Activated gamma-delta T cell (primary cell): ENCODE measurements around the gene ABCA1.

Experiments used
- DNase-seq: peaks from one replicate; lab custom pipeline; 2025; lab: John Stamatoyannopoulos, UW

Gene ABCA1

GRCh38 chr9:104844710-104845109 lies 83.2 kb downstream of the ABCA1 start:
- DNase-seq: no peak

- no peak for DNase-seq
These were observed 84.2 kb downstream of the ABCA1 start for GRCh38 chr9:104843644-104844240.

DNA sequence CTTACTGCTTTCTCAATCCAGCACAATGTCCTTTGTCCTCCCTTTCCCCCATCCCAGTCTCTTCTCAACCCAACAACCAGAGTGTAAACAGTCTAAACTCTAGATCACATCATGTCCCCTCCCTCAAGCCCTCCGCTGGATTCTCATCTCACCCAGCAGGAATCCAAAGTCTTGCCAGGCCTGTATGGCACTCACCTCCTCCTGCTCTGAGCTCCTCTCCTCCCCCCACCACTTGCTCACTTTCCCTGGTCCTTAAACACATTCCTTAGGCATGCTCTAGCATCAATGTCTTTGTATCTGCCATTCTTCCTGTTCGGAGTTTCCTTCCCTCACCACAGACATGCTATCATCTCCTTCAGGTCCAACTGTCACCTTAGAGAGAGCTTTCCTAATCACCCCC lies 85.3 kb downstream of the ABCA1 start:
- DNase-seq: no peak

DNA sequence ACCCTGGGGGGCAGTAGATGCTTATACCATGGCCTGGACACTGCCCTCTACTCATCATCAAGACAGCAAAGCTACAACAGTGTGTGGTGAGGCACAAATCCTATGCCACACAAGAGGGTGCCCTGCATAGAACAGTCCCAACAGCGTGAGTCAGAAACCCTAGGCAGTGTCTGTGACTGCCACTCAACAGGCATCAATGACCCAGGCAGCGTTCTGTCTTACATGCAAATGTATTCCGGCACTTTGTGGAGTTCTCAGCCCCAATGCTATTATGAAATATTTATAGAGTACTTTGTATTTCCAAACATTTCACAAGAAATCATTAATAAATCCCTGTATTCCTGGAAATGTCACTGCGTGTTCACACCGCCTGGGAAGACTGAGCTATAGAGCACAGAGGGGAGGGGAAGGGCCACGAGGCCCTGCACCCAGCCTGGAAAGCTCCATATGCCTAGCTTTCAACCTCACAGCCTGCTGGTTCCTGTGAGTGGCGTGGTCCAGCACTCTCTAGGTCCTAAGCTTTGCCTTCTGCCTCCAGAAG lies 86.3 kb downstream of the ABCA1 start:
- no peak for DNase-seq

- no peak for DNase-seq
These were observed 89.0 kb downstream of the ABCA1 start for GRCh38 chr9:104838958-104839357.

- DNase-seq: no peak
These were observed 91.2 kb downstream of the ABCA1 start for GRCh38 chr9:104836767-104837166.

- no peak for DNase-seq
These were observed 91.7 kb downstream of the ABCA1 start for GRCh38 chr9:104836235-104836634.

DNA sequence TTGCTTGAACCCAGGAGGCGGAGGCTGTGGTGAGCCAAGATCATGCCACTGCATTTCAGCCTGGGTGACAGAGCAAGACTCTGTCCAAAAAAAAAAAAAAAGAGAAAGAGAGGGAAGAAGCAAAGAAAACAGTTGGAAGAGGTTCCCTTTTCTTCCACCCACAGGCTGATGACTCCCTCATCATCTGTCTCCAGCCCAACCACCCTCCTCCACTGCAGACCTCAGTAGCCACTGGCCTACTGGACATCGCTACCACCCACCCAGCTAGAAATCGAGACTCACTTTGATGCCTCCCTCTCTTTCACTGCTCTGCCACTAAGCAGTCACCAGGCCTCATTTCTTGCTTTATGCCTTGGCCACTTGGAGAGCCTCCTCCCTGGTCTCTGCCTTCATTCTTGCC lies 92.8 kb downstream of the ABCA1 start:
- DNase-seq: no peak

DNA sequence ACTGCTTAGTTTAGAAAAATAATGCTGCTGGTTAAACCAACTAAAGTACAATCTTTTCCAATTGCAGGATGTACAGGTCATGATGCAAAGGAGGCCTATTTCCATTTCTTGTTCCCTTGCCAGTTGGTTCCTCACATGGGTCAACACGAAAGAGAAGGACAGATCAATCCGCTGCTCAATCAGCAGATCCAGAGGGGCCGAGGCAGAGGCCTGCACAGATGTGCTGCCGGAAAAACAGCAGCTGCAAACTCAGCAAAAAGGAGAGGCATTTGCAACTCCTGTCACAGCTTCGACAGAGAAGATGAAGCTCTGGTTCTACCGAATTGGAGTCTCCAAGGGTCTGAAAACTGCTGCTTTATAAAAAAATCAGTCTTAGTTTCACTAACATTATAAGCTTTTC lies 94.3 kb downstream of the ABCA1 start:
- no peak for DNase-seq

DNA sequence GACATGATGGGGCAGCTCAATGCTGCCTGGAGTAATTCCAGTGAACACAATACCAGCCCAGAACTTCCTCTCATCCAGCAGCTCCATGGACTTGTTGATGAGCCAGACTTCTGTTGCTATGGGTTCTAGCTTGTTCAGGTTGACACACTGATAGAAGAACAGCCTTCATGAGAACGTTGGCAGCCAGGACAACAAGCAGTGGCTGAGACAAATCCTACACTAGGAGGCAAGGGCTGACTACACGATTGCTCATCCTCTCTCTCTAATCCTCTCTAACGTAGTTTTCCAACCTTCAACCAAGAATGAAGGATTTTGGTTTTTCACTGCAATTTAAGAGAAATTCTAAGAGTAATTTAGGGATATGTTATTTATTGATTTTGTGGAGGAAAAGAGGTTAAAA lies 96.3 kb downstream of the ABCA1 start:
- DNase-seq: no peak

DNA sequence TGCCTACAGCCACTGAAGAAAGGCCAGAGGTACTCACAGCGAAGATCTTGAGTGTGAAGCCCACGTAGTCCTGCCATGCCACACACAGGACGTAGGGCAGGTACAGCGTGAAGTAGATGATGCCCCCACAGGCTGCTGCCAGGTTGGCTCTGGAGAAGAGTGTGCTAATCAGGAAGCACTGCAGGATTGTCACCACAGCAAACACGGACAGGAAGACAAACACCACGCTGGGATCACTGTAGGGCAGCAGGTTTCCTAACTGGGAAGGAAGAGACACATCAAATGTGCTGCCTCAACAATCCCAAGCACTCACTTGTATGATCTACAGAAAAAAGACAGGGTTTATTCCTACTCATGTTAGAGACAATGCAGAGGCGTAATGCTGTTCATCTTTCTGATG lies 101.0 kb downstream of the ABCA1 start:
- DNase-seq: no peak

DNA sequence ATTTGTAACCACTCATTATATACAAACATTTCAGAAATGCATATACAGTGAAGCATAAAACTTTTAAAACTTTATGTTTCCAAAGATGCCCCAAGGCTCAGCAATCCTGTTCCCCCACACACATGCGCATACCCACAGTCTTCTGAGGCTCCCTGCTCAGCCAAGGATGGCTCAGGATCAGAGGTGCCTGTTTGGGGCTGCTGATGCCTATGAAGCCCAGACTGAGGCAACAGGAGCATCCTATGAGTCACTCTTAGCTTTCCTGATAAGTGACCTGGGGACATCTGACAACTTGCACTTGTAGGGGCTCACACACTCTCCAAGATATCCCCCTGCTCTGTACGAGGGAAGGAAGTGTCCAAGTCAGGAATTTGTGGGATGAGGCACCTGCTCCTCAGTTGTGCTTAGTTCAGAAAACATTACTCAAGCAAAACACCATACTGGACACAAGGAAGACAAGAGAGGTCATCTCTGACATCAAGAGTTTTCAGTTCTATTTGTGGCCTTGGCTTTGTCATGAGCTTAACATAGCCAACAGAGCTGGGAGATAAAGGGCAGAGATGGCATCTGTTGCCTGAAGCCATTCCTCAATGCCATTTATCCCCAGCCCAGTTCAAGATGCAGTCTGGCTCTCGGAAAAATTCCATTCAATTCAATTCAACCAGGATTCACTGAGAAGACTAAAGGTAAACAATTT lies 101.7 kb downstream of the ABCA1 start:
- DNase-seq: no peak

DNA sequence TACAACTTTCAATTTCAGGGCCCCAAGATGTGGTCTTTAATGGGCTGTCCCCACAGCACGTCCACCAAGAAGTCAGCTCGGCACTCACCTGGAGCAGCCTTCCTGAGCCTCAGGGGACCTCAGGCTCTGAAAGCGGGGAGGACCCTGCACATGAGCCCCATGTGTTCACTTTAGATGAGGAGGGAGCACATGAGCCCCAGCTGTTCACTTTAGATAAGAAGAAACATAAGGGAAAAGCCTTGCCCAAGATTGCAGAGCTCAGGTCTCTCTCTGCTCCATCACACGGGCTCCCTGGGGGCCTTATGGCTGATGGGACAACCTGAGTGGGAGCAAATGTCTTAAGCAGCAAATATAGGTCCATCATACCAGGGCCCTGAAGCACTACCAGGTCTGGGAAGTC lies 107.6 kb downstream of the ABCA1 start:
- DNase-seq: no peak

DNA sequence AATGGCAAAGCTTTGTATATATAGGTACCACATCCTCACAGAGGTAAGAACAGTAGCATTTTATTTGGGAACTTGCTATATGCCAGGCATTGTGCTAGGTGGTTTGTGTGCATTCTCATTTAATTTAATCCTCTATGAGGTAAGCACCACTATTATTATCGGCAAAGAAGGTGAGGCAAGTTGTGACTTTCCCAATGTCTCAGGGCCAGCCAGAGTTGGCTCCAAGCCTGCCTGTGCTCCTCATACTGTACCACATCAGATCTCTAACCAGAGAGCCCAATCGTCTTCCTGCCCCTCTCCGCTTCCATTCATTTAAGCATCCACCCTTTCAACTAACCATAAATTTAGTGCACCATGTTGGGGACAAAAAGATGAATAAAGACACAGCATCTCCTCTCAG lies 108.9 kb downstream of the ABCA1 start:
- DNase-seq: no peak

GRCh38 chr9:104817437-104817836 lies 110.5 kb downstream of the ABCA1 start:
- no peak for DNase-seq

- no peak for DNase-seq
These were observed 111.9 kb downstream of the ABCA1 start for GRCh38 chr9:104815851-104816565.

- no peak for DNase-seq
These were observed 117.3 kb downstream of the ABCA1 start for GRCh38 chr9:104810421-104811339.

DNA sequence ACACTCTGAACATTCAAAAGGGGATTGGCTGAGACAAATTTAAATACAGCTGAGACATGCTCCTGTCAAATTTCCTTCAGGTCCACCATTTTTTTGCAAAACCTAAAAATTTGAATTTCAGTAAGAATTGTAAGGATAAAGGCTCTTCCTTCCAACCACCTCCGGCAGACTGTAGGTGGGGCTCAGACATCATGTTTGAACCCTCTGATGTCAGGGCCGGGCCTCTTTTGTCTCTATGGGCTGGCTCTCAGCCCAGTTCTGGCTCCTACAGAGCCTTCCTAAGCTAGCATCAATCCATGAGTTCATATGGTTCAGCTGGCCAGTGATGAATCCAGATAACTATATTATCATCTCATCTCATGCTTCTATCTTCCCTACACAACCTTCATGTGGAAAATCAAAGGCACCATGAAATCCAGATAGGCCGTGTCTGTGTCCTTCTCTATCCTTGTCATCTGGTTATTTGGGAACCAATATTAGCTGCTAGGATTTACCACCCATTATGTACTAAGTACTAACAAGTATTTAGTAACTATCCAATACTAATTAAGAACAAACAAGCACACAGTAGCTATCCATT lies 119.8 kb downstream of the ABCA1 start:
- DNase-seq: no peak

GRCh38 chr9:104805441-104805840 lies 122.5 kb downstream of the ABCA1 start:
- no peak for DNase-seq

GRCh38 chr9:104802906-104803305 lies 125.0 kb downstream of the ABCA1 start:
- no peak for DNase-seq

GRCh38 chr9:104802110-104802509 lies 125.8 kb downstream of the ABCA1 start:
- no peak for DNase-seq
